D721Med (cell line): ENCODE measurements around the gene APBB3.

Experiments
- DNase-seq: peaks from one replicate; pipeline ENCODE4 v3.0.0; 2011; ENCODE audit warnings: low spot score; ENCODE audit not compliant: insufficient read length
- FAIRE-seq: peaks from 2 replicates; lab custom pipeline; 2011; peaks lifted over from hg19 to GRCh38; lab: Jason Lieb, UNC
- TF ChIP-seq, protein P1 (sequence below): IDR thresholded peaks from 2 replicates; pipeline ENCODE4 v1.5.1; 2012; ENCODE audit warnings: mild to moderate bottlenecking, control low read depth; ENCODE audit not compliant: insufficient read depth; ENCODE audit errors: missing control alignments

APBB3 gene

DNA sequence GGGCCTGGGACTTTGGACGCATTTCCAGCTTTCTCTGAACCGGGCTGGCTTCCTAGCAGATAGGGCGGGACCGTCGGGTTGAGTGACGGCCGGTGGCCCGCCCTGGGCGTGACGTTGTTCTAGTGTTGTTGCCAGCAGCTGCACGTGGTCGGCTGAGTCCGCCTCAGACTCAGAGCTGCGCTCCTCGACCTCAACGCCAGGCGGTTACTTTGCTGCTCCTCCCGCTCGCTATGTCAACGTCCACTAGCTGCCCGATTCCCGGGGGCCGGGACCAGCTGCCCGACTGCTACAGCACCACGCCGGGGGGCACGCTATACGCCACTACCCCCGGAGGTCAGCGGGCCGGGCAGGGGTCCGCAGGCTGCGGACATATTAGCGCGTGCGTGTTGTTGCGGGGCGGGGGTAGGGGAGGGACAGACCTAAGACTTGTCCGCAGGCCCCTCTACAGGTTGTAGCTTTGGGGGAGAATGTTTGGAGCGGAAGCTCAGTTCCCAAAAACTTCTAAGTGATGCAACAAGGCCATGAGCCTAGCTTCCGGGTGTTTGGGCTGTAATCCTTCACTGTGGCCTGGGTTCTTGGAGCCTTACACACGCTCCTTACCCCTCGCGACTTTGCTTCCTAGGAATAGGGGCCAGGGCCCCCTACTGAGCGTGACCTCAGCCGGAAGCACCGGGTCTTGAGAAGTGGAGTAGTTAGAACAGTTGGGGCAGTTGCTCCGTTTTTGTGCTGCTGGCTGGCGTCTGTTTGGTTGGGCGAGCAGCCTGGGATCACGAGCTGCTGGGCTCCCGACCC is 16.7 kb downstream of the APBB3 start, which contains the start of gene EIF4EBP3:
EIF4EBP3 (plus strand) TSS at position 155 of the 792 bp plus-strand sequence; CDS start at position 231, 76 bp downstream.
- TF ChIP-seq, protein P1, sequence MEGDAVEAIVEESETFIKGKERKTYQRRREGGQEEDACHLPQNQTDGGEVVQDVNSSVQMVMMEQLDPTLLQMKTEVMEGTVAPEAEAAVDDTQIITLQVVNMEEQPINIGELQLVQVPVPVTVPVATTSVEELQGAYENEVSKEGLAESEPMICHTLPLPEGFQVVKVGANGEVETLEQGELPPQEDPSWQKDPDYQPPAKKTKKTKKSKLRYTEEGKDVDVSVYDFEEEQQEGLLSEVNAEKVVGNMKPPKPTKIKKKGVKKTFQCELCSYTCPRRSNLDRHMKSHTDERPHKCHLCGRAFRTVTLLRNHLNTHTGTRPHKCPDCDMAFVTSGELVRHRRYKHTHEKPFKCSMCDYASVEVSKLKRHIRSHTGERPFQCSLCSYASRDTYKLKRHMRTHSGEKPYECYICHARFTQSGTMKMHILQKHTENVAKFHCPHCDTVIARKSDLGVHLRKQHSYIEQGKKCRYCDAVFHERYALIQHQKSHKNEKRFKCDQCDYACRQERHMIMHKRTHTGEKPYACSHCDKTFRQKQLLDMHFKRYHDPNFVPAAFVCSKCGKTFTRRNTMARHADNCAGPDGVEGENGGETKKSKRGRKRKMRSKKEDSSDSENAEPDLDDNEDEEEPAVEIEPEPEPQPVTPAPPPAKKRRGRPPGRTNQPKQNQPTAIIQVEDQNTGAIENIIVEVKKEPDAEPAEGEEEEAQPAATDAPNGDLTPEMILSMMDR, result no peak
- DNase-seq (peak; percentile 50), FAIRE-seq (no peak)

DNA sequence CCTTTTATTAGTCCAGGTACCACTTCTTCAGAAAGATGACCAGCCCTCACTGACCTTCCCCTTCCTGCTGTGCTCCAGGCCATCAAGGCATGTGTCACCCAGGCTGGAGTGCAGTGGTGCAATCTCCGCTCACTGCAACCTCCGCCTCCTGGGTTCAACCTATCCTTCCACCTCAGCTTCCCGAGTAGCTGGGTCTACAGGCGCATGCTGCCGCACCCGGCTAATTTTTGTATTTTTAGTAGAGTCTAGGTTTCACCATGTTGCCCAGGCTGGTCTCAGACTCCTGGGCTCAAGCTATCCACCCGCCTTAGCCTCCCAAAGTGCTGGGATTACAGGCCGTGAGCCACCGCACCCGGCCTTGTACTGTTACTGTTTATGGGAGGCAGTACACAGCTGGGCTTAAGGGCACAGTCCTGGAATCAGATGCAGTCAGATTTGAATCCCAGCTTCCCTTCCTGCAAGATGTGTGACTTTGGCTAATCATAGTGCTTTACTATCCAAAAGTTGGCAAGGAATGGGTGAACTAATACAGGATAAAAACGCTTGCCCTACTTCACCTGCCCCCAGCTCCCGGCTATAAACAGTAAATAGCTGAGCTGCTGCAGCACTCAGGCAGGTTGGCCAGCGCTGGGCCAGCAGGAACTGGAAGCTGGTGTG is 17.4 kb downstream of the APBB3 start:
- TF ChIP-seq, protein P1, result no peak
- FAIRE-seq (no peak), DNase-seq (no peak)

DNA sequence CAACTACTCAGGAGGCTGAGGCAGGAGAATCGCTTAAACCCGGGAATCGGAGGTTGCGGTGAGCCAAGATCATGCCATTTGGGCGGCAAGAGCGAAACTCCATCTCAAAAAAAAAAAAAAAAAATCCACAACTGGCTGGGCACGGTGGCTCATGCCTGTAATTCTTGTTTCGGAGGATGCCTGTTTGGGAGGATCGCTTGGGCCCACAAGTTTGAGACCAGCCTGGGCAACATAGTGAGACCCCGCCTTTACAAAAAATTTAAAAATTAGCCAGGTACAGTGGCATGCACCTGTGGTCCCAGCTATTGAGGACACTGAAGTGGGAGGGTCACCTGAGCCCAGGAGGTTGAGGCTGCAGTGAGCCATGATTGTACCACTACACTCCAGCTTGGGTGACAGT is 18.8 kb downstream of the APBB3 start:
- DNase-seq, result no peak
- FAIRE-seq, result no peak
- TF ChIP-seq, protein P1, result no peak

DNA sequence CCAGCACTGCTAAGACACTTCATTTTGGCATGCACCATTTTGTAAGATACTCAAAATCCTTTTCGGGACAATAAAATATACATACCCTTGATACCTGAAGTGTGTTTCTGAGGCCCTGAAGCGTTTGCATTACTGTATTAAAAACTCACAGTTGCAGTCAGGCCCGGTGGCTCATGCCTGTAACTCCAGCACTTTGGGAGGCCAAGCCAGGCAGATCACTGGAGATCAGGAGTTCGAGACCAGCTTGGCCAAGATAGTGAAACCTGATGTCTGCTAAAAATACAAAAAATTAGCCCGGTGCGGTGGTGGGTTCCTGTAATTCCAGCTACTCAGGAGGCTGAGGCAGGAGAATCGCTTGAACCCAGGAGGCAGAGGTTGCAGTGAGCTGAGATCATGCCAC is 19.4 kb downstream of the APBB3 start:
- no peak for DNase-seq
- TF ChIP-seq, protein P1, result no peak
- FAIRE-seq, result no peak

DNA sequence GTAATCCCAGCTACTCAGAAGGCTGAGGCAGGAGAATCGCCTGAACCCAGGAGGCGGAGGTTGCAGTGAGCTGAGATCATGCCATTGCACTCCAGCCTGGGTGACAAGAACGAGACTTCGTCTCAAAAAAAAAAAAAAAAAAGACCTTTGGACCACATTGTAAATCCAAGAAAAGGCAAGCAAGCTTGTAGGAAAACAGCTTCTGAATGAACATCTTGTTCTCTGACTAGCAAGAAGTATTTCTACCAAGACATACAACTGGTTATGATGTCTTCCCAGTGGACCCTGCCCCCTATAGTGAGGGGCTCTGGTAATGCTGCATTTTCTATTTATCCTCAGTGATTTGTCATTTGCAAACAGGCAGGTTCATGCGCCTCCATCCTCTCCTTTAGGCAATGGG is 21.4 kb downstream of the APBB3 start:
- TF ChIP-seq, protein P1, result no peak
- FAIRE-seq (no peak), DNase-seq (no peak)

DNA sequence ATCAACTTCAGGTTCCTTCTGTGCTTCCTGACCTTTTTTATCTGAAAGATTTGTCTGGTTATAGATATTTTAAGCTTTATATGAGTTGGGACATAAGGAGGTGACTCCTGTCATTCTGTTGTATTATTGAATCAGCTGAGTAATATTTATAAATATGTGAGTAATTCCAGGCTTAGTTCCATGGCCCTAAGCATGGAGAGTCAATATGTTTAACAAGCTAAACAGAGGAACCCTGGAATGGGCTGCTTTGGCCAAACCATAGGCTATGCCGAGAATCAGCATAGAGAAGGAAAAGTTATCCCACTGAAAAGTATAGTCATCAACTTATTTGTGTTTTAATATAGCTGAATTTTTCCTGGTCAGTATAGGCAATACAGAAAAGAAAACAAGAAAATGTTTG is 24.2 kb downstream of the APBB3 start:
- FAIRE-seq (no peak), DNase-seq (no peak)
- TF ChIP-seq, protein P1, result no peak

DNA sequence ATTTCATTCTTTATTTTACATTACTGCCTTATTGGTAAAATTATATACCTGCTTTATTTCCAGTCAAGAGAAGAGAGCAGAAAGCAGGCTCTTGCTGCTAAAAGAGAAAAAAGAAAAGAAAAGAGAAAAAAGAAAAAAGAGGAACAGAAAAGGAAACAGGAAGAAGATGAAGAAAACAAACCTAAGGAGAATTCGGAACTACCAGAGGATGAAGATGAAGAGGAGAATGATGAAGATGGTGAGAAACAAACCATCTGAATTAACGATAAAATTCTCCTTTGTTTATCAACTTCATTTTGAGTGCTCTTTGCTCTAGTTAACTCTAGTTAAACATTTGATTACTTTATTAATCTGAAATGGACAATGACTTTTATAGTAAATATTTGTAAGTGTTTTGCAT is 40.4 kb downstream of the APBB3 start:
- TF ChIP-seq, protein P1, result no peak
- FAIRE-seq (no peak), DNase-seq (no peak)
